Measurements from ENCODE around the gene WNT7B.

Gene WNT7B

DNA sequence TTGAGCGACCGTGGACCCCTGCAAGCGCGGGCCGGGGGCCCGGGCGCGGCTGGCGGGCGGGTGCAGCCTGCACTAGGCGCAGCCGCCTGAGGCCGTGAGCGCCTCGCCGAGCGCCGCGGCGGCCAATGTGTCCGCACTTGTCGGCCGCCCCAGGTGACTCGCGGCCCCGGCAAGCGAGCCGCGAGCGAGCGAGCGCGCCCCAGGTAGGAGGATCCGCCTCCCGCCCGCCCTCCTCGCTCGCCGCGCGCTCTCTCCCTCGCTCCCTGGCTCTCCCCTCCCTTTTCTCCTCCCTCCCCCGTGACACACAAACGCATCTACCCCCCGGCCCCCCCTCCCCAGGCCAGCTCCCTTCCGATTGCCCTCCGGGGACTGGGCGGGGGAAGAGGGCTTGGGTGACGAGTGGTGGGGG lies at the start of gene WNT7B:
WNT7B (minus strand) TSS at position 160 of the 409 bp plus-strand sequence. CDS start 408 bp downstream, outside the sequence.
- DNase-seq = no peak

- DNase-seq = no peak
Measured at GRCh38 chr22:46025973-46026898, 49.3 kb upstream of the WNT7B start.

DNA sequence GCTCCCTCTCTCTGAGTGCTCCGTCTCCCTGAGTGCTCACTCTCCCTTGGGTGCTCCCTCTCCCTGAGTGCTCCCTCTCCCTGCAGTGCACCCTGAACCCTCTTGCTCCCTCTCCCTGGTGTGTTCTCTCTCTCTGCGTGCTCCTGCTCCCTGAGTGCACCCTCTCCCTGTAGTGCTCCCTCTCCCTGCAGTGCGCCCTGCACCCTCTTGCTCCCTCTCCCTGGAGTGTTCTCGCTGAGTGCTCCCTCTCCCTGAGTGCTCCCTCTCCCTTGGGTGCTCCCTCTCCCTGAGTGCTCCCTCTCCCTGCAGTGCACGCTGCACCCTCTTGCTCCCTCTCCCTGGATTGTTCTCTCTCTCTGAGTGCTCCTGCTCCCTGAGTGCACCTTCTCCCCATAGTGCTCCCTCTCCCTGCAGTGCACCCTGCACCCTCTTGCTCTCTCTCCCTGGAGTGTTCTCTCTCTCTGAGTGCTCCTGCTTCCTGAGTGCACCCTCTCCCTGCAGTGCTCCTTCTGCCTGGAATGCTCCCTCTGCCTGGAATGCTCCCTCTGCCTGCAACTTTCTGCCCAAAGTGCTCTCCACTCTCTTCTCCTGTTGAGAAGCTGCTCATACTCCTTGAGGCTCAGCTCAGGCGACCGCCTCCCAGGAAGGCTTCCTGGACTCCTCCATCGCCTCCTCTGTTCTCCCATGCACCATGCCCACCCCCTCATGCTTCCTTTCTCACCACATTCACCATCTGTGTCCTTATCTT lies 48.4 kb upstream of the WNT7B start:
- DNase-seq = no peak

DNA sequence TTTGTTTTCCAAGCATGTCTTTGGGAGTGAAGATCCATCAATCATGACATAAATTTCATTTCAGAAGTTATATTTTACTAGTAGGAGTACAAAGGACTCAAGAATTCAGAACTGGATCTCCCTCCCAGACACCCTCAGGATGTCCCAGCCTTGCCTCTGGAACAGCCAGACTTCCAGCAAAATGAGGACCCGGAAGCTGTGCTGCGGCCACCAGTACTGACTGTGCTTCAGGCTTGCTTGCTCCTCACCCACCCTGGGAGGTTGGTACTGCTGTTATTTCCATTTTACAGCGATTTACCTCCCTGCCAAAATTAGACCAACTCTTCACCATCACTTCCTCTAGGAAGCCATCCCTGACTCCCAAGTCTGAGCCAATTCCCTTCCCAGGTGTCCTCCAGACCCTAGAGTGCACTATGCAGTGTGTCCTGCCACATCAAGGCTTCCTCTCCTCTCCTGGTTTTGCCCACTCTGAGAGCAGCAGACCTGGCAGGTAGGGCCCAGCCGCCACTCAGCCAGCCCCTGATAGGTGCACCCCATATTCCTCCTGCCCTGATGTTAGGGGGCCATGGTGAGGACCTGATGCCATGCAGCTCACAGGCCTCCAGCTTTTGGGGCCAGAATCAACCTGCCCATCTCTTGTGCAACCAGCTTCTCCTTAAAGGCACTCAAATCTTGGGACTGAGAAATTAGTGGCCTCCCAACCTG lies 47.3 kb upstream of the WNT7B start:
- DNase-seq = no peak

DNA sequence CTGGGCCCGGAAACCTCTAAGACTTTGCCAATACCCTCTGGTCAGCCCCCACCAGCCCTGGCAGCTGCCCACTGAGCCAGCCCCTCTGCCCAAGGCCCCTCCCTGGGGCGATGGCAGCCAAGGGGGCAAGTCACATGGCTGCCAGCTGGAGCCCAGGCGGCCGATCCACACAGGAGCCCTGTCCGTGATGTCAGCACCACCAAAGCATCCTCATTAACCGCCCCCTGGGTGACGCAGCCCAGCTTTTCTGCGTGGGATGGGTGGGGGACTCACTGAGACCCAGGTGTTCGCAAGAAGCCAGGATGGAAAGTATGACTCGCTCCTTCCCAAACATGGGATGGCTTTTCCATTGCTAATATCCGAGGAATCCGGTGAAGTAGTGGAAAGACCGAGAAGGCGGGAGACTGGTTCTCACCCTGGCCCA lies 46.6 kb upstream of the WNT7B start:
- DNase-seq = no peak

DNA sequence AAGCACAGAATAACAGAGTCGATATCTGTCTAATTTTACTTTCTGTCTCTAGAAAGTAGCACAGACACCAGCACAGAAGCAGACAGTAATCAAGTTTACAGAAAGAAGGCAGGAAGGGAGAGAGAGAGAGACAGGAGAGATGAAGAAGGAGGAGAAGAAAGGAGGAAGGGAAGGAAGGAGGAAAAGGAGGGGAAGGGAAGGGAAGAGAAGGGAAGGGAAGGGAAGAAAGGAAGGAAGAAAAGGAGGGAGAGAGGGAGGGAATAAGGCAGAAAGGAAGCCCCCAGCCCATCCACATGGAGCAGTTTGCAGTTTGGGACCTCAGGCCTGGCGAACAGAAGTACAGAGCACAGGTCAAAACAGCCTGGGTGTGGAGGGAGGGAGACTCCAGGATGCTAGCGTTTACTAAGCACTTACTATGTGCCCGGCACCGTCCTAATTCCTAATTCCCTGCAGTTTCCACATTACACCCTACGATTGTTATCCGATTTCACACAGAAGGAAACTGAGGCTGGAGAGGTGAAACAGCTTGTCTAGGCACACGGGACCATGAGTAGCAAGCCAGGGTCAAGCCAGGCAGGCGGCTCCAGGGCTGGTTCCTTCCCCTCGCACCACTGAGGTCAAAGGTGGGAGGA lies 46.0 kb upstream of the WNT7B start:
- DNase-seq = no peak

GRCh38 chr22:46021577-46021976 lies 44.6 kb upstream of the WNT7B start:
- DNase-seq = no peak

GRCh38 chr22:46019351-46019750 lies 42.4 kb upstream of the WNT7B start:
- no peak for DNase-seq

GRCh38 chr22:46018859-46019258 lies 41.9 kb upstream of the WNT7B start:
- no peak for DNase-seq

DNA sequence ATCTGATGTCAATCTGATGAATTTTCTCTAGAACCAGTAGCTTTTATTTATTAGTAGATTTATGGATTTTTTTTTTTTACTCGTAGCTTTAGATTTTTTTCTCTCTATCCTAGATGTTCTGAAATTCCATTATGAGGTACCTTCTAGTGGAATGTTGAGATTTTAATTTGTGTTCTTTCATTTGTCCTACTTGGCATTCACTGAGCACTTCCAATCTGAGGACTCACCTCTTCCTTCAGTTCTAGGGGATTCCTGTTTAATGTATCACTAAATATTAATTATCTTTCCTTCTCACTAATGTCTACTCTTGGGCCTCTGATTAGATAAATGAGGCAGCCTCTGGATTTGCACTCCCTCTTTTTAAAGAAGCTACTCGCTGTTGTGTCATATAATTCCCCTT lies 40.2 kb upstream of the WNT7B start:
- DNase-seq = no peak

- DNase-seq = peak; percentile 78
Measured at GRCh38 chr22:46013460-46014416, 36.8 kb upstream of the WNT7B start.

GRCh38 chr22:46012881-46013281 lies 35.9 kb upstream of the WNT7B start:
- DNase-seq = no peak

- no peak for DNase-seq
Measured at GRCh38 chr22:46012182-46012880, 35.4 kb upstream of the WNT7B start.

DNA sequence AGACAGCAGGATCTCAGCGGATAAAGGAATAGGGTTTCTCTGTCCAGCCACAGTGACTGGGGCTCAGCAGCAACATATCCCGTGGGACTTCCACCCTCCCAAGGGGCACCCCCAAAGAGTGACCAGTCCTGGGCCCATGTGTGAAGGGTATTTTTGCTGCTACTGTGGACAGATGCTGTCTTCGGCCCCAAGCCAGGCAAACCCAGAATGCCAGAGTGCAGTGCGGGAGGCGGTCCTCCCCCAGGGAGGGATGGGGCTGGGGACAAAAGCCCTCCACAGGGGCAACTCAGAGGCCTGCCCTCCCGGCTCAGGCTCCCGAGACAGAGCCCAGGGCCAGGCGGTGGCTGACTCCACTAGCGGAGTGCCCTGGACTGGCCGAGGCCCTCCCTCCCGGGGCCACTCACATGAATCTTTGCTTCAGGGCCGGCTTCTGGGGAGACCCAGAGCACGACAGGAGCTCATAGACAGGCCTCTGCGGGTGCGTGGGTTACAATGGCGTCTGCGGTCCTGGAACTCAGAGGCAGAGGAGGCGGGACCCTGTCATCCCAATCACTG lies 34.7 kb upstream of the WNT7B start:
- no peak for DNase-seq

GRCh38 chr22:46010951-46011626 lies 34.1 kb upstream of the WNT7B start:
- no peak for DNase-seq

- no peak for DNase-seq
Measured at GRCh38 chr22:46010207-46010867, 33.4 kb upstream of the WNT7B start.

DNA sequence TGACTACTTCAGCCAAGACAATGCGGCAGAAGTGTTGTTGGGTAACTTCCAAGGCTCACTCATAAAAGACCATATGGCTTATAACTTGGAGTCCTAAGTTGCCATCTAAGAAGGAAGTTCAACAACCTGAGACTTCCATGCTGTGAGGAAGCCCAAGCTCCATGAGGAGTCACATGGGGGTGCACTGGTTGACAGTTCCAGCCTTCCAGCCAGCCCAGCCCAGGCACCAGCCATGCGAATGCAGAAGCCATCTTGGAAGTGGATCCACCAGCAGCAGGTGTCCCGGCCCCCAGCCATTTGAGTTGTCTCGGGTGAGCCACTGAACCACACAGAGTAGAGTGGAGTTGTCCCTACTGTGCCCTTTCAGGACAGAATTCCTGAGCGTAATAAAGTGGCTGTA lies 32.8 kb upstream of the WNT7B start:
- no peak for DNase-seq

DNA sequence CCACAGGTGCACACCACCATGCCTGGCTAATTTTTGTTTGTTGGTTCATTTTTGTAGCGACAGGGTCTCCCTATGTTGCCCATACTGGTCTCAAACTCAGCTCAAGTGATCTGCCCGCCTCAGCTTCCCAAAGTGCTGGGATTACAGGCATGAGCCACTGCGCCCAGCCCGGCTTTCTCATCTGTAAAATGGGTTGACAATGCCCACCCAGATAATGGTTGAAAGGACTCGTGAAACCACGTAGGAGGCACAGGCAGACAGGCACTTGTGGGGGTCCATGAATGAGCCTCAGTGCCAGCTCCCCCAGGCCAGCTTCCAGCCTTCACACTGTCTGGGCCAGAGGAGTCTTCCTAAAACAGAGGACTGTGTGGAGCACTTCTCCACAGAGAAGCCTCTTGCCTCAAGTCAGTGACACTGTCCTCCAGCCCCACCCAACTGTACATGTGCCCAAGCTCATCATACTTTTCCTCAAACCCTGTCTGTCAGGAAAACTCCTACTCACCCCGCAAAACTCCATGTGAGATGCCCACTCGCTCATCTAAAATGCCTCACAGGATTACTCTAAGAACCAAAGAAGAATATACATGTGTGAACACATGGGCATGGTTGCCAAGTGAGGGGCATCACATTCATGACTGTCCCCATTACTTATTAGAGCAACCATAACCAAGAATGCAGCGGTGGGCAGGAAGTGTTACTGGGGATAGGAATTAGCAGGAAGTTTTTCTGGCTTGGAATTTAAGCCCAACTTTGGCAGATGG lies 32.1 kb upstream of the WNT7B start:
- no peak for DNase-seq

DNA sequence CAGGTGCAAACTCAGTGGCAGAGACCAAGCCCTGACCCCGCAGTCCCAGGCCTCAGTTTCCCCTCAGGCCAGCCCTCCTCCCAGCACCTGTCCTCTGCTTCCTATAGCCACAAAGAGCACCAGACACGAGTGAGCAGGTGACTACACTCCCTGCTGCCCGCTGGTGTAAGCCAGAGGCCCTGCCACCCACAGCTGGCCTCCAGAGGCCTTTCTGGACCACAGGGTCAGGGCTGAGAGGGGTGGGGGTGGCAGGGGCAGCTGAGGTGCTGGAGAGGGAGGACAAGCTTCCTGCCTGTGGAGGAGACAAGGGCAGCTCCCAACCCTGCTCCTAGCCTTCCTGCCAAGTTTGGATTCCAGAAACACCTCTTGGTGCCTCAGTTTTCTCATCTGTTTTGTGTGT lies 31.3 kb upstream of the WNT7B start:
- no peak for DNase-seq

Data from activated effector memory CD4-positive, alpha-beta T cell treated with Interleukin-2 at 50 U/mL for 16 hours (primary cell).